Hepatocyte (in vitro differentiated cells): ENCODE measurements around the gene ADGRB3.

Experiments
- EZH2phosphoT487 ChIP-seq: fragments of 200-600 bp; sonication (generic); IDR thresholded peaks from one replicate; pipeline ENCODE4 v1.6.1; 2018; ENCODE audit warnings: antibody characterized with exemption, mild to moderate bottlenecking, low read depth, moderate library complexity; ENCODE audit not compliant: unreplicated experiment, severe bottlenecking
- TF ChIP-seq, protein P1 (sequence below): fragments of 200-600 bp; sonication (generic); IDR thresholded peaks from 2 replicates; pipeline ENCODE4 v1.5.1; 2016; ENCODE audit warnings: antibody characterized with exemption, mild to moderate bottlenecking; ENCODE audit not compliant: poor library complexity

DNA sequence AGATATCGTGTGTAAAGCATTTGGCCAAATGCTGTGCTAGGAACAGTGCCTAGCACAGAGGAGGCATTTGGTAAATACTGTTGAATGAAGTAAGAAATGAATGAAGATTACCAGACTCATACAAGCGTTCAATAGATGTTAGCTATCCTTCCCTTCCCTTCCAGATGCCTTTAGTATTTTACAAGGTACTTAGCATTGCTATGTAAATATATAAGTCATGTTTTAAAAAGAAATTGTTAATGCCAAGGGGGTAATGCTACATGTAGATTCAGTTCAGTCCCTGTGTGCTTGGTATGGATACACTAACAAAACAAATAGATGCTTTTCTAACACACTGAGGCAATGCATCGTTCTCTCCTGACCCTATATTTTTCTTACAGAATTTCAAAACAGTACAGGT lies 407.2 kb downstream of the ADGRB3 start:
- TF ChIP-seq, protein P1, sequence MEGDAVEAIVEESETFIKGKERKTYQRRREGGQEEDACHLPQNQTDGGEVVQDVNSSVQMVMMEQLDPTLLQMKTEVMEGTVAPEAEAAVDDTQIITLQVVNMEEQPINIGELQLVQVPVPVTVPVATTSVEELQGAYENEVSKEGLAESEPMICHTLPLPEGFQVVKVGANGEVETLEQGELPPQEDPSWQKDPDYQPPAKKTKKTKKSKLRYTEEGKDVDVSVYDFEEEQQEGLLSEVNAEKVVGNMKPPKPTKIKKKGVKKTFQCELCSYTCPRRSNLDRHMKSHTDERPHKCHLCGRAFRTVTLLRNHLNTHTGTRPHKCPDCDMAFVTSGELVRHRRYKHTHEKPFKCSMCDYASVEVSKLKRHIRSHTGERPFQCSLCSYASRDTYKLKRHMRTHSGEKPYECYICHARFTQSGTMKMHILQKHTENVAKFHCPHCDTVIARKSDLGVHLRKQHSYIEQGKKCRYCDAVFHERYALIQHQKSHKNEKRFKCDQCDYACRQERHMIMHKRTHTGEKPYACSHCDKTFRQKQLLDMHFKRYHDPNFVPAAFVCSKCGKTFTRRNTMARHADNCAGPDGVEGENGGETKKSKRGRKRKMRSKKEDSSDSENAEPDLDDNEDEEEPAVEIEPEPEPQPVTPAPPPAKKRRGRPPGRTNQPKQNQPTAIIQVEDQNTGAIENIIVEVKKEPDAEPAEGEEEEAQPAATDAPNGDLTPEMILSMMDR: no peak
- TF ChIP-seq EZH2phosphoT487: no peak
